Uterus (tissue), 4 donors: ENCODE results near the gene DDN. TPM values are rescaled to one million over a fixed set of nuclear protein-coding genes. Genes with fewer than 3 reads are reported as not detected.

Experiments used
- DNase-seq, 2 donors: peaks; one replicate each; pipeline ENCODE4 v3.0.0-alpha.2; 2019 to 2020
- H3K27ac ChIP-seq, 2 donors: fragments of 200-600 bp; sonication (generic); 1 replicate in 1 of 2; 2 replicates in 1 of 2; pipeline ENCODE4 v1.5.1; 2016 to 2018
- H3K27me3 ChIP-seq, 2 donors: fragments of 200-600 bp; sonication (generic); one replicate each; pipeline ENCODE4 v1.5.1; 2018 to 2019; ENCODE audit warnings: control low read depth in 1 of 2
- H3K36me3 ChIP-seq, 2 donors: fragments of 200-600 bp; sonication (generic); one replicate each; pipeline ENCODE4 v1.5.1; 2019; ENCODE audit warnings: control low read depth in 1 of 2
- H3K4me1 ChIP-seq, 2 donors: fragments of 200-600 bp; sonication (generic); one replicate each; pipeline ENCODE4 v1.5.1; 2018 to 2019; ENCODE audit warnings: control low read depth in 1 of 2
- H3K4me3 ChIP-seq, 2 donors: fragments of 200-600 bp; sonication (generic); 1 replicate in 1 of 2; 2 replicates in 1 of 2; pipeline ENCODE4 v1.5.1; 2018 to 2019; ENCODE audit warnings: mild to moderate bottlenecking in 1 of 2
- H3K9me3 ChIP-seq, 2 donors: fragments of 200-600 bp; sonication (generic); one replicate each; pipeline ENCODE4 v1.5.1; 2019; ENCODE audit warnings: control low read depth in 1 of 2
- POLR2A ChIP-seq, 2 donors: fragments of 450-650 bp; IDR thresholded peaks; one replicate each; pipeline ENCODE4 v1.6.1; 2016; ENCODE audit warnings: antibody characterized with exemption in 2 of 2, mild to moderate bottlenecking in 1 of 2, moderate library complexity in 1 of 2
- intact Hi-C: fragments of 100-400 bp; cut with DNase I; formaldehyde crosslinking; loops from one replicate; pipeline ENCODE4 v1.15.1; 2023; ENCODE audit warnings: low total_unique reads
- total RNA-seq, 4 donors: library from RNA; depleted of rRNA in 3 of 4; stranded (reverse); fragments of >200 nt in 3 of 4; gene quantifications; one replicate each; pipeline versions ENCODE4 v1.1.0 to v1.2.4, GENCODE V29; 2014 to 2023
- TF ChIP-seq, protein P1 (sequence below), 4 experiments: fragments of 200-600 bp in 2 of 4; fragments of 450-650 bp in 2 of 4; sonication (generic) in 2 of 4; IDR thresholded peaks; one replicate each; pipeline ENCODE4 v1.5.1; 2016 to 2019; ENCODE audit warnings: antibody characterized with exemption in 4 of 4, mild to moderate bottlenecking in 2 of 4, moderate library complexity in 1 of 4
- donor health status: DM: yes; HTN: yes; CAD: no.

The DDN gene
- total RNA-seq, 4 donors from 2014 or later: 0.18 TPM; not detected in 3

DNA sequence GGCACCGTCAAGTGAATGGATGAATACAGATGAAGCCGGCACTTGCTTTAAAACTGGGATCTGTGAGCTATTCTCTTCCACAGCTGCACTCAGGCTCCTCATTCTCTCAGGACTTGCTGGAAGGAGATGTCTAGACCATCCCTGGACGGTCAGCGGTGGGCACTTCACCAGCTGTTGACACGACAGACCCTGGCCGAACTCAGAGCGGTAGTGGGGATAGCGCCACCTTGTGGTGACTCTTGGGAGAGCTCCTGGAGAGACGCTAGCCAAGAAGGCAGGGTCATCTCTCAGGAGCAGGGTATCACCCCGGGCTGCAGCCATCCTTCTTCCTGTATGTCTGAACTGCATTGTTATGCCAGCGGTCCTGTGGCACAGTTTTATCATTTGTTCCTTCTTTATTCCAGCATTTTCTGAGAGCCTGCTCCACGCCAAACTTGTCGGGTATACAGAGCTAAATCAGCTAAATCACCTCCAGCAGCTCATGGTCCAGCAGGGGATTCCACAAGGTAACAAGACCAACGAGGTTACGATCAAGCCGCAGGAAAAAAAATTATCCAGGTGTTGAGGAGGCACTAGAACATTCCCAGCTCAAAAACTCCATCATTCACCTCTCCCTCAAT, 11.0 kb downstream of the DDN start:
- Histone ChIP-seq H3K27me3 (no peaks in the 10 kb centered on the region), H3K27ac (no peak overlapping the region), H3K36me3 (no peaks in the 10 kb centered on the region), H3K4me3 (no peak overlapping the region), H3K9me3 (no peaks in the 10 kb centered on the region), H3K4me1 (no peaks in the 10 kb centered on the region)
- intact Hi-C loops: no loop called here
- TF ChIP-seq, protein P1, sequence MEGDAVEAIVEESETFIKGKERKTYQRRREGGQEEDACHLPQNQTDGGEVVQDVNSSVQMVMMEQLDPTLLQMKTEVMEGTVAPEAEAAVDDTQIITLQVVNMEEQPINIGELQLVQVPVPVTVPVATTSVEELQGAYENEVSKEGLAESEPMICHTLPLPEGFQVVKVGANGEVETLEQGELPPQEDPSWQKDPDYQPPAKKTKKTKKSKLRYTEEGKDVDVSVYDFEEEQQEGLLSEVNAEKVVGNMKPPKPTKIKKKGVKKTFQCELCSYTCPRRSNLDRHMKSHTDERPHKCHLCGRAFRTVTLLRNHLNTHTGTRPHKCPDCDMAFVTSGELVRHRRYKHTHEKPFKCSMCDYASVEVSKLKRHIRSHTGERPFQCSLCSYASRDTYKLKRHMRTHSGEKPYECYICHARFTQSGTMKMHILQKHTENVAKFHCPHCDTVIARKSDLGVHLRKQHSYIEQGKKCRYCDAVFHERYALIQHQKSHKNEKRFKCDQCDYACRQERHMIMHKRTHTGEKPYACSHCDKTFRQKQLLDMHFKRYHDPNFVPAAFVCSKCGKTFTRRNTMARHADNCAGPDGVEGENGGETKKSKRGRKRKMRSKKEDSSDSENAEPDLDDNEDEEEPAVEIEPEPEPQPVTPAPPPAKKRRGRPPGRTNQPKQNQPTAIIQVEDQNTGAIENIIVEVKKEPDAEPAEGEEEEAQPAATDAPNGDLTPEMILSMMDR (IDR thresholded peaks at IDR 0.05): peak; percentile 30 to 58 (median 54)
- TF ChIP-seq POLR2A (IDR thresholded peaks at IDR 0.05): no peak
- DNase-seq: no peak

DNA sequence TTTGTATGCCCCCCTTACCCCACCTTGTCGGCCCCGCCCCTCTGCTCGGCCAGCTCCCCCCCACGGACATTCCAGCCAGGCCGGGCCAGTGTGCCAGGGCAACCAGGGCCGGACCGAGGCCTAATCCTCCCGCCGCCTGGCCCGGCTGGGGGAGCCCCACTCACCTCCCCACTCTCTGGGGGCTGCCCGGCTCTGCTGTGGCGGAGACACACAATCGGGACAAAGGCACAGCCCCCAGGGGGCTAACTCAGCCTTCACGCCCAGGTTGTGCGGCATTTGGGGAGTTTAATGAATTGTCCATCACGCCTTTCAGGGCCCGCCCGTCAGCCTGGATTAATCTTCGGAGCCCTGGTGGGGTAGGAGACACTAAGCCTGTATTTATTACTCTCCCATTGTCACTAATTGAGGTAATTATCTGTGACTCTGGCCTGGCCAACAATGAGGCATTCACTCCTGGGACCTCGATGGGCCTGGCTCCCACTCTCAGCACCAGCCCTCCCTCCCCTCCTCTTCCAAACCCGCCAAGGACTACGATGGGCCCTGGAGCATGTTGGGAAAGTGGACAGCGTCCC, 12.4 kb downstream of the DDN start:
- TF ChIP-seq POLR2A (IDR thresholded peaks at IDR 0.05): no peak
- TF ChIP-seq, protein P1 (IDR thresholded peaks at IDR 0.05): no peak
- H3K27ac ChIP-seq: no peak overlapping the region
- H3K36me3 ChIP-seq: no peaks in the 10 kb centered on the region
- H3K9me3 ChIP-seq: no peaks in the 10 kb centered on the region
- no peak for DNase-seq
- no peaks in the 10 kb centered on the region for H3K4me1 ChIP-seq
- peaks cover 6 to 7% of the 10 kb centered on the region in 2 donors for H3K27me3 ChIP-seq
- no peak overlapping the region for H3K4me3 ChIP-seq
- intact Hi-C loops: no loop called here

DNA sequence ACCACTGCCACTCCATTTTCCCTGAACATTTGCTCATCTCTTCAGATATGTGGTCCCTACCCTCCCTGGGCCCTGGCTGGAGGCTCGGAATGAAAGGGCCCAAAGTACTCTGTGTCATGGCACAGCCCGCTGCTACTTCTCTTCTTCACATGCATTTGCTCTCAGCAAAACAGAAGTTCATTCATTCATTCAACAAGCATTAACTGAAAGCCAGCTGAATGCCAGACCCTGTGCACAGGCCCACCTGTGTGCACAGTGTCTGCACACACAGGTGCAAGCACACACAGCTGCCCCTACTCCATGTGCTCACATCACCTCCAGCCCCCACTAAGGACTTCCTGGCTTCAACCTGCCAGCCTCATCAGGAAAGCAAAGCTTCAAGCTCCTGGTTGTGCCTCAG, 13.3 kb downstream of the DDN start:
- Histone ChIP-seq H3K4me3 (no peak overlapping the region), H3K27me3 (peaks cover 13 to 15% of the 10 kb centered on the region in 2 donors), H3K4me1 (peaks cover 0 to 7% of the 10 kb centered on the region in 2 donors), H3K27ac (no peak overlapping the region), H3K9me3 (no peaks in the 10 kb centered on the region), H3K36me3 (no peaks in the 10 kb centered on the region)
- intact Hi-C loops: no loop called here
- DNase-seq: no peak
- no peak for TF ChIP-seq POLR2A (IDR thresholded peaks at IDR 0.05)
- TF ChIP-seq, protein P1 (IDR thresholded peaks at IDR 0.05): no peak

DNA sequence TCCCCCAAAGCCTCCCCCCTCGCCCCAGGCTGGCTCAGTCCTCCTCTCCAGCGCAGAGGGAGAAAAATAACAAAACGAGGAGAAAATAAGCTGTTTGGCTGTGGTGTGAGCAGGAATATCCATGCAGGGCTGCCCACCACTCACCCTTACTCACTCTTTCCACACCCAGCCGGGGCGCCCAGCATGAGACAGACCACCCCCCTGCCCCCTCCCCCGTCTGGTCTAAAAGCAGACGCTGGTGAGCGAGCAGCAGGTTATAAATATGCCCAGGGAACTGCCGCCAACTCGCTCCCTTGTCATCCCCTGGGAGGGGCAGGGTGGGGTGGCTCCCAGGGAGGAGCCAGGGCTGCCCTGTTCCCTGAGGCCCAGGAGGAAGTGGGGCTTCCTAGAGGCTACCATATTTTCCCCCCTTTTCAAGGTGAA, 13.7 kb downstream of the DDN start:
- no peaks in the 10 kb centered on the region for H3K9me3 ChIP-seq
- H3K4me1 ChIP-seq: peaks cover 0 to 10% of the 10 kb centered on the region in 2 donors
- no peaks in the 10 kb centered on the region for H3K36me3 ChIP-seq
- intact Hi-C loops: no loop called here
- H3K27me3 ChIP-seq: peaks cover 14 to 20% of the 10 kb centered on the region in 2 donors
- H3K27ac ChIP-seq: no peak overlapping the region
- H3K4me3 ChIP-seq: no peak overlapping the region
- TF ChIP-seq POLR2A (IDR thresholded peaks at IDR 0.05): no peak
- TF ChIP-seq, protein P1 (IDR thresholded peaks at IDR 0.05): no peak
- DNase-seq: no peak

DNA sequence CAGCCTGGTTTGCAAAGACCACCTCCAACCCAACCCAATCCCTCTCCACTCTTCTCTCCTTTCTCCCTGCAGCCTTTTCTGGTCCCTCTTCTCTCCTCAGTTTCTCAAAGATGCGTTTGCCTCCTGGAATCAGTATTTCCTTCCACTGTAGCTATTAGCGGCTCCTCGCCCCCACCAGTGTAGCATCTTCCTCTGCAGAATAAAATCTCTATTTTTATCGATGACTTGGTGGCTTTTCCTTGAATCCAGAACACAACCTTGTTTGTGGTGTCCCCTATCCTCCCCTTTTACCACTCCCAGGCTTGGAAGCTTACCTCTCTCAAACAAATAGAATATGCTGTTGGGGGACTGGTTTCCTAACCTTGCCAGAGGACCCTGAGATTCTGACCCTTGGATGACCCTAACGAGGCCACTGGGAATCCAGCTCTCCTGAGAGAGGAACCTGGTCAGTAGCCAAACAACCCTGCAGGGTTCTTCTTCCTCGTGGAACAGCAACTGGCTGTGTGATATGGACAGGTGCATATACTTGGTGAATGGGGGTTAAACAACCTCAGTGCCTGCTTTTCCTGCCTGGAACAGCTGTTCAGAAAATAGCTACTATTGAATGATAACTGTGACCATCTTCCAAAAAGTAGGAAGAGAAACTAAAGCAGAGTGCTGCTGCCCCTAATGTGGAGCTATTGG, 16.6 kb downstream of the DDN start:
- peaks cover 0 to 36% of the 10 kb centered on the region in 2 donors for H3K4me1 ChIP-seq
- TF ChIP-seq, protein P1 (IDR thresholded peaks at IDR 0.05): no peak
- no peak for TF ChIP-seq POLR2A (IDR thresholded peaks at IDR 0.05)
- H3K27me3 ChIP-seq: peaks cover 28 to 49% of the 10 kb centered on the region in 2 donors
- H3K9me3 ChIP-seq: no peaks in the 10 kb centered on the region
- H3K4me3 ChIP-seq: no peak overlapping the region
- intact Hi-C loops: no loop called here
- no peaks in the 10 kb centered on the region for H3K36me3 ChIP-seq
- H3K27ac ChIP-seq: no peak overlapping the region
- DNase-seq: no peak
